GM13976 (cell line): ENCODE data around the gene THAP11.

Experiments used
- DNase-seq: peaks from one replicate; pipeline ENCODE4 v3.0.0; 2012; ENCODE audit warnings: low spot score
- CTCF ChIP-seq: IDR thresholded peaks from 2 replicates; pipeline ENCODE4 v1.5.1; 2012; ENCODE audit warnings: borderline replicate concordance, mild to moderate bottlenecking; ENCODE audit not compliant: insufficient read depth; ENCODE audit errors: extremely low read depth, missing control alignments, control extremely low read depth
- in situ Hi-C: fragments of 300-500 bp; cut with MboI; formaldehyde crosslinking; loops from one replicate; pipeline ENCODE4 v1.12.0; 2022; ENCODE audit warnings: low sequenced_read_pairs, mixed read lengths, inconsistent platforms; ENCODE audit not compliant: unreplicated experiment

Gene THAP11

GRCh38 chr16:67877064-67877463 lies 34.9 kb downstream of the THAP11 start:
- no peak for DNase-seq
- TF ChIP-seq CTCF, result no peak
- in situ Hi-C loops, result no loop called here

DNA sequence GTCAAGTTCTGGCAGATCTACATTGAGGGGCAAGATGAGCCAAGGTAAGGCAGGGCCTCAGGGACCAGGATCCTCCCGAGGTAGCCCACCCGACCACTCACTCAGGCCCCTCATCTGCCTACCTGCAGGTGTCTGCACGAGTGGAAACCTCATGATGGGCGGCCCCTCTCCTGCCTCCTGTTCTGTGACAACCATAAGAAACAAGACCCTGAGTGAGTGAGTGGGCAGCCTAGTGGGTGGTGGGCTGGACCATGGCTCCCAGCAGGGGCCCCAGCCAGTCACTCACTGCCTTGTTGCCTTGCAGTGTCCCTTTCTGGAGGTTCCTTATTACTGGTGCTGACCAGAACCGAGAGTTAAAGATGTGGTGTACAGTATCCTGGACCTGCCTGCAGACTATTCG lies 36.1 kb downstream of the THAP11 start:
- no peak for TF ChIP-seq CTCF
- in situ Hi-C loops, result no loop called here
- no peak for DNase-seq

DNA sequence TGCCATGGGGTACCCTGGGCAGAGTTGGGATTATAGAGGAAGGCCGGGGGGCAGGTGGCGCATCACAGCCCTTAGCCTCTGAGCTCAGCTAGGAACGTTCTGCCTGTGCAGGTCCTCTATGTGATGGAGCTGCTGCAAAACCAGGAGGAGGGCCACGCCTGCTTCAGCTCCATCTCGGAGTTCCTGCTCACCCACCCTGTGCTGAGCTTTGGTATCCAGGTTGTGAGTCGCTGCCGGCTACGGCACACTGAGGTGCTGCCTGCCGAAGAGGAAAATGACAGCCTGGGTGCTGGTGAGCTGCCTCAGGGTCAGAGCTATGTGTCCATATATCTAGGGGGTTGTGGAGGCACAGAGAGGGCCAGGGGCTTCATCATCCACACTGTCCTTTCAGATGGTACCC lies 36.7 kb downstream of the THAP11 start:
- TF ChIP-seq CTCF, result no peak
- in situ Hi-C loops, result no loop called here
- DNase-seq, result no peak

DNA sequence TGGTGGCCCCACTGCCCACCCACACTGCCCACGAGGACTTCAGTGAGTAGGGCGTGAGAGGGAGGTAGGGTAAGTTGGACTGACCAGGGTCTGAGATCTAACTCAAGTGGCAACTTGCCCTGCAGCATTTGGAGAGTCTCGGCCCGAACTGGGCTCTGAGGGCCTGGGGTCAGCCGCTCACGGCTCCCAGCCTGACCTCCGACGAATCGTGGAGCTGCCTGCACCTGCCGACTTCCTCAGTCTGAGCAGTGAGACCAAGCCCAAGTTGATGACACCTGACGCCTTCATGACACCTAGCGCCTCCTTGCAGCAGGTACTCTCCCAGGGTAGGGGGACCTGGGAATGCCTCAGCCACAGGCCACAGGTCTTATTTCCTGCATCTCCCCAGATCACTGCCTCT lies 37.3 kb downstream of the THAP11 start:
- TF ChIP-seq CTCF, result no peak
- DNase-seq, result no peak
- in situ Hi-C loops, result no loop called here

- no peak for TF ChIP-seq CTCF
- DNase-seq, result no peak
- in situ Hi-C loops, result no loop called here
These were observed 37.8 kb downstream of the THAP11 start for GRCh38 chr16:67879936-67880335.

GRCh38 chr16:67880584-67880983 lies 38.5 kb downstream of the THAP11 start:
- no peak for TF ChIP-seq CTCF
- no peak for DNase-seq
- in situ Hi-C loops, result no loop called here

GRCh38 chr16:67881621-67882161 lies 39.6 kb downstream of the THAP11 start:
- TF ChIP-seq CTCF, result no peak
- in situ Hi-C loops, result no loop called here
- no peak for DNase-seq
